OCI-LY7 (cell line): ENCODE results near the gene DNAH5.

ENCODE experiments used
- CTCF ChIP-seq: fragments of 200-600 bp; sonication (generic); conservative IDR thresholded peaks from 2 replicates; pipeline ENCODE4 v1.5.1; 2014; ENCODE audit warnings: mild to moderate bottlenecking, antibody characterized with exemption, low read length, moderate library complexity, mixed read lengths
- EZH2phosphoT487 ChIP-seq: fragments of 200-600 bp; sonication (generic); IDR thresholded peaks from 2 replicates; pipeline ENCODE4 v1.6.1; 2018; ENCODE audit warnings: low read depth, borderline replicate concordance, mild to moderate bottlenecking, mixed run types, antibody characterized with exemption, low read length, moderate library complexity, mixed read lengths

GRCh38 chr5:13700626-13701025 is 243.9 kb downstream of the DNAH5 start:
- no peak for TF ChIP-seq CTCF
- no peak for TF ChIP-seq EZH2phosphoT487
